Measurements from ENCODE around the gene PNKP. TPM values are rescaled to one million over a fixed set of nuclear protein-coding genes. Genes with fewer than 3 reads are reported as not detected.

Gene PNKP
- total and polyA plus RNA-seq, 10 of the 15 experiments (the other 5 are each of a cell fraction or from before 2014, with no cell fraction given) = 2.9 to 82.3 (median 33.2) TPM

GRCh38 chr19:49853852-49854377 is 13.5 kb downstream of the PNKP start:
- Histone ChIP-seq H3K4me2 (ENCODE audit: control insufficient read depth, insufficient read depth) (no peak overlapping the region), H3K36me3 (ENCODE audit: control insufficient read depth in 2 of 2, insufficient read depth in 2 of 2, low read length in 1 of 2) (peaks cover 0 to 11% of the 10 kb centered on the region in 2 experiments; a peak in 2 of 4 replicates), H4K20me1 (ENCODE audit: control insufficient read depth, insufficient read depth) (no peaks in the 10 kb centered on the region), H3K4me3 (no peak overlapping the region), H3K27ac (ENCODE audit: control insufficient read depth, insufficient read depth) (no peak overlapping the region), H3K4me1 (ENCODE audit: control insufficient read depth, insufficient read depth, low read length) (peaks cover 18% of the 10 kb centered on the region), H2AFZ (ENCODE audit: control insufficient read depth, low read depth, low read length) (no peak overlapping the region), H3K79me2 (ENCODE audit: control insufficient read depth, insufficient read depth, low read length) (peaks cover 6% of the 10 kb centered on the region), H3K9me3 (replicated peaks; ENCODE audit: control insufficient read depth, insufficient read depth, low read length) (peaks cover 4% of the 10 kb centered on the region; the same call in 2 of the 3 replicates), H3K27me3 (replicated peaks in 1 of 2; ENCODE audit: control insufficient read depth in 2 of 2, insufficient read depth in 2 of 2, low read length in 1 of 2) (no peaks in the 10 kb centered on the region), H3K9ac (ENCODE audit: control insufficient read depth, insufficient read depth, low read length) (no peak overlapping the region)
- ChIA-PET RAD21 (ENCODE audit: unreplicated experiment) (no interaction called here), CTCF (interaction anchor here (0.6 to 1.6 kb wide), 3 partner anchors 9 to 56 kb away, joined by 3 to 6 read pairs (median 3); no protein-coding TSS in a partner anchor), POLR2A (interaction anchor here (0.6 to 1.3 kb wide), 4 partner anchors 15 to 44 kb away, joined by 3 to 4 read pairs (median 3); partner anchors contain the start of gene MED25), SMC1A (ENCODE audit: uncharacterized antibody, unreplicated experiment) (interaction anchor here (1.1 kb wide), 1 partner anchor 87 kb away, joined by 3 read pairs; no protein-coding TSS in a partner anchor)
- DNase-seq (ENCODE audit: low read depth, low spot score) (no peak), FAIRE-seq (no peak), ATAC-seq (no peak)
- no TSS peak for BruUV-seq (replicated peaks)
- 36% methylated on average over 10 of the region's 10 CpGs for WGBS (ENCODE audit: insufficient coverage, insufficient replicate concordance, low lambda C conversion rate, missing lambda C conversion rate)
- TF ChIP-seq SUZ12 (IDR thresholded peaks at IDR 0.05; ENCODE audit: unreplicated experiment) (no peak), TCF12 (IDR thresholded peaks at IDR 0.05; ENCODE audit: low read depth, low read length) (0 out of 2 replicates have a peak, but pooled peaks have one; percentile 30)
- intact Hi-C loops (cut with micrococcal nuclease; ENCODE audit: unreplicated experiment) = no loop called here
- in situ Hi-C loops (cut with MboI) = no loop called here

DNA sequence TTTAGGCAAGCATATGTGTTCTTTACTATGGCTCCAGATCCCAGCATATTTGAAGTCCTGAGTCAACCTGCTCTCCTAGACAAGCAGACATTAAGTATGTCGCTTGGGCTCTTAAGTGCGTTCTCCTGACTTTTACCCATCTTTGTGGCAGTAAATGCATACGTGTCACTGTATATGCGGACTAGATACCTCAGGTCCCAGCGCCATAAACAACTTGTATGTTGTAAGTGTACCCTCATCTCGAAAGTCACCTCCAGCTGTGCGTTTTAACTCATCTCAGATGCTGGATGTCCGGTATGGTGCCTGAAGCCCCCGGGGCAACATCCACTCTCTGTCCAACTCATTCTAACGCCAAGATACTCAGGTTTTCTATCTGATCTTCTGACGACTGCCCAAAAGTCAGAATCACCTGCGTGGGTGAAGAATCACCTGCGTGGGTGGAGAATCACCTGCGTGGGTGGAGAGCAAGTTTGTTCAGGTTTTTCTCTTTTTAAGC is 14.7 kb downstream of the PNKP start:
- DNase-seq (ENCODE audit: low read depth, low spot score) (no peak), ATAC-seq (no peak), FAIRE-seq (no peak)
- peaks cover 6% of the 10 kb centered on the region for H3K79me2 ChIP-seq (ENCODE audit: control insufficient read depth, insufficient read depth, low read length)
- peaks cover 5% of the 10 kb centered on the region; the same call in 2 of the 3 replicates for H3K9me3 ChIP-seq (replicated peaks; ENCODE audit: control insufficient read depth, insufficient read depth, low read length)
- H3K27me3 ChIP-seq (replicated peaks in 1 of 2; ENCODE audit: control insufficient read depth in 2 of 2, insufficient read depth in 2 of 2, low read length in 1 of 2) = no peaks in the 10 kb centered on the region
- no peak overlapping the region for H2AFZ ChIP-seq (ENCODE audit: control insufficient read depth, low read depth, low read length)
- peaks cover 26% of the 10 kb centered on the region for H3K4me1 ChIP-seq (ENCODE audit: control insufficient read depth, insufficient read depth, low read length)
- H3K36me3 ChIP-seq (ENCODE audit: control insufficient read depth in 2 of 2, insufficient read depth in 2 of 2, low read length in 1 of 2) = peaks cover 0 to 6% of the 10 kb centered on the region in 2 experiments; a peak in 2 of 4 replicates
- no peak overlapping the region for H3K27ac ChIP-seq (ENCODE audit: control insufficient read depth, insufficient read depth)
- H4K20me1 ChIP-seq (ENCODE audit: control insufficient read depth, insufficient read depth) = no peaks in the 10 kb centered on the region
- SMC1A ChIA-PET (ENCODE audit: uncharacterized antibody, unreplicated experiment) = interaction anchor here (1.1 to 1.2 kb wide), 2 partner anchors 13 to 86 kb away, joined by 3 to 5 read pairs; no protein-coding TSS in a partner anchor
- POLR2A ChIA-PET = interaction anchor here (0.6 to 1.3 kb wide), 2 partner anchors 17 to 74 kb away, joined by 3 read pairs; no protein-coding TSS in a partner anchor
- in situ Hi-C loops (cut with MboI) (no loop called here), intact Hi-C loops (cut with micrococcal nuclease; ENCODE audit: unreplicated experiment) (no loop called here)
- H3K9ac ChIP-seq (ENCODE audit: control insufficient read depth, insufficient read depth, low read length) = no peak overlapping the region
- CTCF ChIA-PET = interaction anchor here (1.4 to 1.6 kb wide), 2 partner anchors 10 to 13 kb away, joined by 3 to 6 read pairs; no protein-coding TSS in a partner anchor
- TSS peak; percentile 70 for BruUV-seq (replicated peaks)
- WGBS (ENCODE audit: insufficient coverage, insufficient replicate concordance, low lambda C conversion rate, missing lambda C conversion rate) = 67% methylated on average over 14 of the region's 14 CpGs
- H3K4me2 ChIP-seq (ENCODE audit: control insufficient read depth, insufficient read depth) = peak overlapping the region; percentile 94
- RAD21 ChIA-PET (ENCODE audit: unreplicated experiment) = no interaction called here
- peak overlapping the region; percentile 71; the same call in 1 of the 2 replicates for H3K4me3 ChIP-seq
- TF ChIP-seq, protein P1, sequence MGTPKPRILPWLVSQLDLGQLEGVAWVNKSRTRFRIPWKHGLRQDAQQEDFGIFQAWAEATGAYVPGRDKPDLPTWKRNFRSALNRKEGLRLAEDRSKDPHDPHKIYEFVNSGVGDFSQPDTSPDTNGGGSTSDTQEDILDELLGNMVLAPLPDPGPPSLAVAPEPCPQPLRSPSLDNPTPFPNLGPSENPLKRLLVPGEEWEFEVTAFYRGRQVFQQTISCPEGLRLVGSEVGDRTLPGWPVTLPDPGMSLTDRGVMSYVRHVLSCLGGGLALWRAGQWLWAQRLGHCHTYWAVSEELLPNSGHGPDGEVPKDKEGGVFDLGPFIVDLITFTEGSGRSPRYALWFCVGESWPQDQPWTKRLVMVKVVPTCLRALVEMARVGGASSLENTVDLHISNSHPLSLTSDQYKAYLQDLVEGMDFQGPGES (IDR thresholded peaks at IDR 0.05) = no peak
- TF ChIP-seq, protein P2, sequence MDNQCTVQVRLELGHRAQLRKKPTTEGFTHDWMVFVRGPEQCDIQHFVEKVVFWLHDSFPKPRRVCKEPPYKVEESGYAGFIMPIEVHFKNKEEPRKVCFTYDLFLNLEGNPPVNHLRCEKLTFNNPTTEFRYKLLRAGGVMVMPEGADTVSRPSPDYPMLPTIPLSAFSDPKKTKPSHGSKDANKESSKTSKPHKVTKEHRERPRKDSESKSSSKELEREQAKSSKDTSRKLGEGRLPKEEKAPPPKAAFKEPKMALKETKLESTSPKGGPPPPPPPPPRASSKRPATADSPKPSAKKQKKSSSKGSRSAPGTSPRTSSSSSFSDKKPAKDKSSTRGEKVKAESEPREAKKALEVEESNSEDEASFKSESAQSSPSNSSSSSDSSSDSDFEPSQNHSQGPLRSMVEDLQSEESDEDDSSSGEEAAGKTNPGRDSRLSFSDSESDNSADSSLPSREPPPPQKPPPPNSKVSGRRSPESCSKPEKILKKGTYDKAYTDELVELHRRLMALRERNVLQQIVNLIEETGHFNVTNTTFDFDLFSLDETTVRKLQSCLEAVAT (IDR thresholded peaks at IDR 0.05) = 0 out of 2 replicates have a peak, but pooled peaks have one; percentile 32
- no peak for TF ChIP-seq ASH2L (IDR thresholded peaks at IDR 0.05; ENCODE audit: borderline replicate concordance, low read depth)
- TF ChIP-seq EGR1 (IDR thresholded peaks at IDR 0.05; ENCODE audit: borderline replicate concordance in 1 of 2, low read depth in 2 of 2, low read length in 2 of 2) = peak in 1 of 2 experiments; percentile 74; a peak in 2 of 3 replicates
